Measurements from ENCODE around the gene EYA4. TPM values are rescaled to one million over a fixed set of nuclear protein-coding genes. Genes with fewer than 3 reads are reported as not detected.

EYA4 gene
- total RNA-seq, 3 donors from 2014 or later: 0.33 to 4.2 (median 0.44) TPM

GRCh38 chr6:133399426-133399825, 158.3 kb downstream of the EYA4 start:
- intact Hi-C loops (cut with DNase I; ENCODE audit: low total_unique reads): no loop called here
- H3K4me3 ChIP-seq: no peak overlapping the region
- no peak for DNase-seq (ENCODE audit: low spot score in 2 of 2)
- H3K4me1 ChIP-seq: no peaks in the 10 kb centered on the region
- no peak overlapping the region for H3K27ac ChIP-seq
- TF ChIP-seq POLR2AphosphoS5 (IDR thresholded peaks at IDR 0.05) (no peak), CTCF (IDR thresholded peaks at IDR 0.05) (no peak), POLR2A (IDR thresholded peaks at IDR 0.05) (no peak)
- H3K27me3 ChIP-seq: no peaks in the 10 kb centered on the region
- H3K36me3 ChIP-seq: no peaks in the 10 kb centered on the region
- H3K9me3 ChIP-seq: no peaks in the 10 kb centered on the region

GRCh38 chr6:133404151-133404550, 163.0 kb downstream of the EYA4 start:
- intact Hi-C loops (cut with DNase I; ENCODE audit: low total_unique reads): no loop called here
- H3K36me3 ChIP-seq: no peaks in the 10 kb centered on the region
- no peak overlapping the region for H3K27ac ChIP-seq
- DNase-seq (ENCODE audit: low spot score in 2 of 2): no peak
- H3K4me3 ChIP-seq: no peak overlapping the region
- no peaks in the 10 kb centered on the region for H3K9me3 ChIP-seq
- H3K27me3 ChIP-seq: no peaks in the 10 kb centered on the region
- H3K4me1 ChIP-seq: no peaks in the 10 kb centered on the region
- TF ChIP-seq POLR2A (IDR thresholded peaks at IDR 0.05) (no peak), CTCF (IDR thresholded peaks at IDR 0.05) (no peak), POLR2AphosphoS5 (IDR thresholded peaks at IDR 0.05) (no peak)

GRCh38 chr6:133404728-133405127, 163.6 kb downstream of the EYA4 start:
- TF ChIP-seq POLR2AphosphoS5 (IDR thresholded peaks at IDR 0.05) (no peak), POLR2A (IDR thresholded peaks at IDR 0.05) (no peak), CTCF (IDR thresholded peaks at IDR 0.05) (no peak)
- Histone ChIP-seq H3K4me3 (no peak overlapping the region), H3K36me3 (no peaks in the 10 kb centered on the region), H3K4me1 (no peaks in the 10 kb centered on the region), H3K9me3 (no peaks in the 10 kb centered on the region), H3K27ac (no peak overlapping the region), H3K27me3 (no peaks in the 10 kb centered on the region)
- no peak for DNase-seq (ENCODE audit: low spot score in 2 of 2)
- intact Hi-C loops (cut with DNase I; ENCODE audit: low total_unique reads): no loop called here

GRCh38 chr6:133407320-133408100, 166.4 kb downstream of the EYA4 start:
- H3K36me3 ChIP-seq: no peaks in the 10 kb centered on the region
- DNase-seq (ENCODE audit: low spot score in 2 of 2): no peak
- H3K9me3 ChIP-seq: no peaks in the 10 kb centered on the region
- no peaks in the 10 kb centered on the region for H3K27me3 ChIP-seq
- intact Hi-C loops (cut with DNase I; ENCODE audit: low total_unique reads): no loop called here
- no peak for TF ChIP-seq CTCF (IDR thresholded peaks at IDR 0.05)
- no peak for TF ChIP-seq POLR2A (IDR thresholded peaks at IDR 0.05)
- no peak for TF ChIP-seq POLR2AphosphoS5 (IDR thresholded peaks at IDR 0.05)
- H3K4me3 ChIP-seq: no peak overlapping the region
- H3K27ac ChIP-seq: no peak overlapping the region
- no peaks in the 10 kb centered on the region for H3K4me1 ChIP-seq

GRCh38 chr6:133408132-133408531, 167.0 kb downstream of the EYA4 start:
- Histone ChIP-seq H3K4me3 (no peak overlapping the region), H3K9me3 (no peaks in the 10 kb centered on the region), H3K27ac (no peak overlapping the region), H3K27me3 (no peaks in the 10 kb centered on the region), H3K4me1 (no peaks in the 10 kb centered on the region), H3K36me3 (no peaks in the 10 kb centered on the region)
- DNase-seq (ENCODE audit: low spot score in 2 of 2): no peak
- TF ChIP-seq POLR2AphosphoS5 (IDR thresholded peaks at IDR 0.05) (no peak), POLR2A (IDR thresholded peaks at IDR 0.05) (no peak), CTCF (IDR thresholded peaks at IDR 0.05) (no peak)
- intact Hi-C loops (cut with DNase I; ENCODE audit: low total_unique reads): no loop called here

Data from breast epithelium (tissue), 4 donors.